Transverse colon (tissue), 3 donors: ENCODE measurements around the gene AOPEP.

Experiments used
- EP300 ChIP-seq: sonication (generic); formaldehyde crosslinking; IDR thresholded peaks from one replicate; pipeline ENCODE4 v1.6.1; 2017; ENCODE audit warnings: antibody characterized with exemption, low read depth
- TF ChIP-seq, protein P1 (sequence below), 5 experiments: fragments of 200-600 bp in 3 of 5; fragments of 450-650 bp in 2 of 5; sonication (generic) in 3 of 5; IDR thresholded peaks; 1 replicate in 2 of 5; 2 replicates in 3 of 5; pipeline ENCODE4 v1.5.1; 2016 to 2017; ENCODE audit warnings: antibody characterized with exemption in 5 of 5, inconsistent platforms in 3 of 5, mild to moderate bottlenecking in 2 of 5, moderate library complexity in 1 of 5

GRCh38 chr9:94812343-94812742 is 85.8 kb downstream of the AOPEP start:
- no peak for TF ChIP-seq EP300
- TF ChIP-seq, protein P1, sequence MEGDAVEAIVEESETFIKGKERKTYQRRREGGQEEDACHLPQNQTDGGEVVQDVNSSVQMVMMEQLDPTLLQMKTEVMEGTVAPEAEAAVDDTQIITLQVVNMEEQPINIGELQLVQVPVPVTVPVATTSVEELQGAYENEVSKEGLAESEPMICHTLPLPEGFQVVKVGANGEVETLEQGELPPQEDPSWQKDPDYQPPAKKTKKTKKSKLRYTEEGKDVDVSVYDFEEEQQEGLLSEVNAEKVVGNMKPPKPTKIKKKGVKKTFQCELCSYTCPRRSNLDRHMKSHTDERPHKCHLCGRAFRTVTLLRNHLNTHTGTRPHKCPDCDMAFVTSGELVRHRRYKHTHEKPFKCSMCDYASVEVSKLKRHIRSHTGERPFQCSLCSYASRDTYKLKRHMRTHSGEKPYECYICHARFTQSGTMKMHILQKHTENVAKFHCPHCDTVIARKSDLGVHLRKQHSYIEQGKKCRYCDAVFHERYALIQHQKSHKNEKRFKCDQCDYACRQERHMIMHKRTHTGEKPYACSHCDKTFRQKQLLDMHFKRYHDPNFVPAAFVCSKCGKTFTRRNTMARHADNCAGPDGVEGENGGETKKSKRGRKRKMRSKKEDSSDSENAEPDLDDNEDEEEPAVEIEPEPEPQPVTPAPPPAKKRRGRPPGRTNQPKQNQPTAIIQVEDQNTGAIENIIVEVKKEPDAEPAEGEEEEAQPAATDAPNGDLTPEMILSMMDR (IDR thresholded peaks at IDR 0.05) = no peak
